ENCODE results near the gene FAM222A.

Gene FAM222A

DNA sequence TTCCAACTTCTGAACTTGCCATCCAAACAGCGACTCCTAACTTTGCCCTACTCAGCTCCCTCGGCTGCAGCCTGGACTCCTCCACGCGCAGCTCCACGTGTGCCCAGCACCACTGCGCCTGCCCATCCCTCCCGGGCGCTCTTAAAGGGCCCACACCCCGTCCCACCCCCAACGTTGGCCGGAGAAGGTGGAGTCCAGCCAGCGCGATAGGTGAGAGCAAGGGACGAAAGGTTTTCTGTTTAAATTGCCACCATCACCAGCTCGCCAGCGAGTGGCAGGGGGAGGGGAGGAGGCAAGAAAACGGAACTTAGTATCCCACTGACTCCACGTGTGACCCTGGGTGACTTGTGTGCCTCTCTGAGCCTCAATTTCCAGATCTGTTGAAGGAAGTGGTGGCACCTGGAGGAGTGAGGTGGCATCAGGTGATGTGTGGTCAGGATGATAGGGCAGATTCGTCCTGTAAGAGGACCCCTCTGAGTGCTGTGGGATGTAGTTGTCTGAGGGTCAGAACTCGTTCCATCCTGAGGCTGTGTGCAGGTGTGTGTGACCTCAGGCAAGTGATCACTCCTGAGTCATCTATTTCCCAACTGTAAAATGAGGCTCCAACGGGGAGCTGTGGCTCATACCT lies 59.9 kb downstream of the FAM222A start:
- Mint-ChIP-seq H3K4me1 (peaks cover 13% of the 10 kb centered on the region), H3K36me3 (no peaks in the 10 kb centered on the region), H3K4me3 (peak overlapping the region; percentile 68), H3K9me3 (no peaks in the 10 kb centered on the region), H3K27ac (no peak overlapping the region), H3K27me3 (no peaks in the 10 kb centered on the region)

DNA sequence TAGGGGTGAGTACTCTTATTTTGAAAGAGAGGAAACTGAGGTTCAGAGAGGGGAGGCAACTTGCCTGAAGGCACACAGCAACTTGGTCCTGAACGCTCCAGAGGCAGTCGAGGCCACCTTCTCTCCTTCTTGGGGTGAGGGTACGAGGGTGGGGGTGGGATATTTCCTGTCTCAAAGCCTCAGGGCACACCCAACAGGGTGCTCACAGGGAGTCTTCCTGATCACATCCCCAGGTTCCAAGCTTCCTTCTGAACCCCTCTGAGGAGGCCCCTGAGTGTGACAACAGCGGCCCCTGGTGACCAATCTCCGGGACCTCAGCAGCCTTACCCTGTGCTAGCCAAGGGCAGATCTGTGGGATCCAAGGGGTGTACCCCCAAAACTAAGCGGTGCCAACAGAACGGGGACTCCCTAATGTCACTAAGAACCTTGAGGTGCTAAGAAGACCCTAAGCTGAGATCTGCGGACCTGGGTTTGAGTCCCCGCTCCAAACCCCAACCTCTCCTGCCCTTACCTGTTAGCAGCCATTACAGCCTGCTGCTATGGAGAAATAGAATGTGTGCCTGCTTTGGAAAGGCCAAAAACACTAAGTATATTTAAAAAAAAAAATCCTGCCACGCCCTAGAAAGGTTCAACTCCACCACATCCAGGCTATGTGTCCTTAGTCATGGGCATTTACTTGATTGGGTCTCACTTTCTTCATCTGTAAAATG lies 61.7 kb downstream of the FAM222A start:
- Mint-ChIP-seq H3K36me3 (no peaks in the 10 kb centered on the region), H3K27ac (no peak overlapping the region), H3K27me3 (no peaks in the 10 kb centered on the region), H3K4me3 (no peak overlapping the region), H3K9me3 (no peaks in the 10 kb centered on the region), H3K4me1 (peaks cover 13% of the 10 kb centered on the region)

DNA sequence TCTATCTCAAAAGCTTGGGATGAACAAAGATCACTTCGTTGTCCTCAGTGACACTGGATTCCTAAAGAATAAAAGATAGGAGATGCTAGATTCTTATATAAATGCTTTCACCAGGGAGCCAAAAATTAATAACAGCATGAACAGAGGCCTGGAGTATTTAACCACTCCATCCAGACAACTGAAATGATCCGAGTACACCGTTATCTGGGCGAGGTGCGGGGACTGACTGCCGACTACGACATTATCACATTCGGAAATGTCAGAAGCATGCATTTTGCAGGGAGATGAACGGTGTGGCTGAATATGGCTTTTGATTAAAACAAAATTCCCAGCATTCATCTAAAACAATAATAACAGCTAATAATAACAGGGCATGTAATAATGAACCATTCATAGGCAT lies 63.0 kb downstream of the FAM222A start:
- Mint-ChIP-seq H3K36me3 (no peaks in the 10 kb centered on the region), H3K4me3 (no peak overlapping the region), H3K4me1 (peaks cover 13% of the 10 kb centered on the region), H3K9me3 (no peaks in the 10 kb centered on the region), H3K27me3 (no peaks in the 10 kb centered on the region), H3K27ac (no peak overlapping the region)

DNA sequence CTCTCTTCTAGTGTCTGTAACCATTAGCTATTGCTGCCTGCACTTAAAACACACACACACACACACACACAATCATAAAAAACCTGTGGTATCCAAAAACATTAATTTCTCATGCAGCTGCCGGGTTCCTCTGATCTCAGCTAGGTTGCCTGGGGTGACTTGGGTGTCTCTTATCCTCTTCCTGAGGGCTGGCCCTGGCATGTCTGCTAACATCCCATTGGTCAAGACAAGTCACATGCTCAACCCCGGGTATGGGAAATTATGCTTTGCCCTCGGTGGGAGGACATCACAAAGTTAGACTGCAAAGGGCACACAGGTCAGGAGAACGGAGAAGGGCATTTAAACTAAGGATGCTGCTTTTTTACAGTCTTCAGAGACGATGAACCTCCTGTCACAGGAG lies 63.9 kb downstream of the FAM222A start:
- H3K4me3 Mint-ChIP-seq, result peak overlapping the region; percentile 39
- no peaks in the 10 kb centered on the region for H3K36me3 Mint-ChIP-seq

DNA sequence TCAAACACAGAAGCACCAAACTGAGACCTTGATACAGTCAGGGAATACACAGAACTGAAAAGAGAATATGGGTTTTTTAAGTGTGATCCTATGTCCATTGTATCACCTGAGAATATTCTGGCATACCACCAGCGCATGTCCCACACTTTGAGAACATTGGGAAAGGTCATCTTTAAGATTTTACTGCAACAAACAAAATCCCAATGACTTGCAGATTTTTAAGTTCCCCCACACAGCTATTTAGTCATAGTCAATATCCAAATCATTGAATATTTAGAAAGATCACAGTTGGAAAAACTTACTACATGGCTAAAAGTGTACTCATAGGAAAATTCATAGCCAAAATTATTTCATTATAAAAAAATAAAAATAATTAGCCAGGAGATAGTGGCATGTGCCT lies 65.1 kb downstream of the FAM222A start:
- Mint-ChIP-seq H3K36me3 (no peaks in the 10 kb centered on the region), H3K4me3 (no peak overlapping the region), H3K27ac (no peak overlapping the region), H3K9me3 (no peaks in the 10 kb centered on the region), H3K27me3 (no peaks in the 10 kb centered on the region), H3K4me1 (peaks cover 6% of the 10 kb centered on the region)

More for the DNA sequence above, 63.9 kb downstream of the FAM222A start:
- no peaks in the 10 kb centered on the region for H3K9me3 Mint-ChIP-seq
- H3K27me3 Mint-ChIP-seq, result no peaks in the 10 kb centered on the region
- H3K4me1 Mint-ChIP-seq, result peaks cover 13% of the 10 kb centered on the region
- no peak overlapping the region for H3K27ac Mint-ChIP-seq

DNA sequence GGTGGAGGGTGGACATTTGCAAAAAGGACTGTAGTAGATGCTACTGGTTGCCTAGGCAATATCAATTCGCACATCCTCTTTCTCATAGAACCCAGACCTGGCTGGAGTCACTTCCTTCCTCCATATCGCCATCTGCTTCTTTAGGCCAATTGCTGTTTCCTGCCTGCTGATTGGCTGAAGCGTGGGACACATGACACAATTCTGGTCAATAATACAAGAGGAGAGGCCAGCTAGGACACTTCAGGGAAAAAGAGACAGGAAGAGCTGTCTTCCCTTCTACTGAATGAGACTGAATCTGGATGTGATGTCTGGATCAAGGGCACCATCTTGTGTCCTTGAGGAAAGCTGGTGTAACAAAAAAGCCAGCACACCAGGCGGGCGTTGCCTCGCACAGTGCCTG lies 65.8 kb downstream of the FAM222A start:
- Mint-ChIP-seq H3K27ac (no peak overlapping the region), H3K27me3 (no peaks in the 10 kb centered on the region), H3K4me1 (peaks cover 6% of the 10 kb centered on the region), H3K4me3 (no peak overlapping the region), H3K36me3 (no peaks in the 10 kb centered on the region), H3K9me3 (no peaks in the 10 kb centered on the region)

DNA sequence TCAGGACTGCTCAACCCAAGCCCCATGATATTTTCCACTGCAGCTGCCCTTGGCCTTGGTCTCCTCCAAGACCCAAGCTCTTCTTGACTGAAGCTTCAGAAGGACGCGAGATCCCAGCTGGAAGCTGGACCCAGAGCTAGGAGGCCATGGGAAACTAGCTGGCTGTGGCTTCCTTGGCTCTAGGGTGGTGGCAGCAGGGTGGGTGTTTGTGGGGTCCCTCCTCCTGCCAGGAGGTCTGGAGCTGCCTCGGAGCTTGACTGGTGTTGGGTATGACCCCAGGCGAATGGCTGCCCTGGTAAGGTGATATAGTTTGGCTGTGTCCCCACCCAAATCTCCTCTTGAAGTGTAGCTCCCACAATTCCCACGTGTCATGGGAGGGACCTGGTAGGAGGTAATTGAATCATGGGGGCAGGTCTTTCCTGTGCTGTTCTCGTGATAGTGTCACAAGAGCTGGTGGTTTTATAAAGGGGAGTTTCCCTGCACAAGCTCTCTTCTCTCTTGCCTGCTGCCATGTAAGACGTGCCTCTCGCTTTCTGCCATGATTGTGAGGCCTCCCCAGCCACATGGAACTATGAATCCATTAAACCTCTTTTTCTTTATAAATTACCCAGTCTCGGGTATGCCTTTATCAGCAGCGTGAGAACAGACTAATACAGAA lies 68.2 kb downstream of the FAM222A start:
- H3K9me3 Mint-ChIP-seq, result no peaks in the 10 kb centered on the region
- H3K27me3 Mint-ChIP-seq, result no peaks in the 10 kb centered on the region
- H3K36me3 Mint-ChIP-seq, result no peaks in the 10 kb centered on the region
- peaks cover 6% of the 10 kb centered on the region for H3K4me1 Mint-ChIP-seq
- H3K4me3 Mint-ChIP-seq, result no peak overlapping the region
- no peak overlapping the region for H3K27ac Mint-ChIP-seq

DNA sequence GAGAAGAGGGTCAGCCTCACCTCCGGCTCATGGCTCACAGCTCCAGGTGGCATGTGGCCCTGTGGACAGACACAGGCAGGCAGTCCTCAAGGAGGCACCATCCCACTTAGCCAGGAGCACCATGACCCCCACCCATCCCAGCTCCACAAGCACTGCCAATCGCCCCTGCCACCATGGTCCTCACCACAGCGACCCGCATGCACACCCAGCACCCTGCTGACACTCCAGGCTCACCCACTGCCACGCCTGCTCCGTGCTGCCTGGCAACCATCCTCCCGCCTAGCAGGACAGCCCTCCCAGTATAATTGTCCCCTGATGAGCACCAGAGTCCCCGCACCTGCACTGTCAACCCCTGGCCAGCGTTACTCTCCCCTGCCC lies 68.7 kb downstream of the FAM222A start:
- Mint-ChIP-seq H3K4me3 (no peak overlapping the region), H3K27ac (no peak overlapping the region), H3K36me3 (no peaks in the 10 kb centered on the region), H3K9me3 (no peaks in the 10 kb centered on the region), H3K27me3 (no peaks in the 10 kb centered on the region), H3K4me1 (peaks cover 5% of the 10 kb centered on the region)

DNA sequence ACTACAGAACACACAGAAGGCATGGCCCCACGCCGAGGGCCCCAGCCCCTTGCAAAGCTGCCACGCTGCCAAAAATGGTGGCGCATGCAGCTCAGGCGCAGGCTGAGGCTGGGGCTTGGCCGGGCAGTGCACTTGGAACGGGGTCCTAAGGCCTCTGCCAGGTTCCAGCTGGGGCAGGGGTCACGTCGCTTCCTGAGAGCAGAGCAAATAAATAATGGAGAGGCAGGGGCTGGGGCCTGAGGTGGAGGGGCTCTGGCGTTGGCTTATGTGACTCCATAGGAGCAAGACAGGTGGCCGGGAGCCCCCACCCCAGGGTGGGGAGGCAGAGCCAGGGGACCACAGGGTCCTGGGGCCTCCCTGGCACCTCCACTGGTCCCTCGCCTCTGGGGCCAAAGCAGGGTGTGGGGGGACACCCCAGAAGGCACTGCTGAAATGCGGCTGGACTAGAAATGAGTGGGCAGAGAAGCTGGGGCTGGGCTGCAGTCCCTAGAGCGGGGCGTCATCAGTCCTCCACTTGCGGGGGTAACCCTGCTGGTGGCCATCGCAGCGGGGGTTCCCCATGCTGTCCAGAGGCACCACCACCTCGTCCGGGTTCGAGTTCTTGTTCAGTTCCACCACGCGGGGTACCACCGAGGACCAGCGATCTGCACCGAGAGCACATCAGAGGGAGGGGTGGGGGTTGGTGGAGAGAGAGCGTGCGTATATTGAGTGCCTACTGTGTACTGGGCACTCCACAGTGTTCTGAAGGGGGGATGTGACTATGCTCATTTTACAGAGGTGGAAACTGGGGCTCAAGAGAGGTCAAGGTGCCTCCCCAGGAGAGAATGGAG lies 69.7 kb downstream of the FAM222A start:
- Mint-ChIP-seq H3K36me3 (no peaks in the 10 kb centered on the region), H3K4me3 (no peak overlapping the region), H3K27me3 (no peaks in the 10 kb centered on the region), H3K27ac (no peak overlapping the region), H3K9me3 (no peaks in the 10 kb centered on the region), H3K4me1 (no peaks in the 10 kb centered on the region)

DNA sequence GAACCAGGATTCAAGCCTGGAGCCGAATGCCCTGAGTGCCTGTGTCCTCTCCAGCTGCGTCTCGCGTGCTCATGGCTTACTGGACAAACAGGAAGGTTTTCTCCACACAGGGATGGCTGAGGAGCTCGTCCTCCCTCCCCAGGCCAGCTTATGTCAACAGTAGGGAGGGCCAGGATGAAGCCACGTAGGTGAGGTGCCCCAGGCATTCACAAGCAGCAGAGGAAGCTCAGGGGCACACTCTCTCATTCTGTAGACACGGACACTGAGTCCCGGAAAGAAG lies 70.3 kb downstream of the FAM222A start:
- H3K27me3 Mint-ChIP-seq, result no peaks in the 10 kb centered on the region
- no peak overlapping the region for H3K27ac Mint-ChIP-seq
- no peaks in the 10 kb centered on the region for H3K4me1 Mint-ChIP-seq
- no peaks in the 10 kb centered on the region for H3K36me3 Mint-ChIP-seq
- no peaks in the 10 kb centered on the region for H3K9me3 Mint-ChIP-seq
- no peak overlapping the region for H3K4me3 Mint-ChIP-seq

DNA sequence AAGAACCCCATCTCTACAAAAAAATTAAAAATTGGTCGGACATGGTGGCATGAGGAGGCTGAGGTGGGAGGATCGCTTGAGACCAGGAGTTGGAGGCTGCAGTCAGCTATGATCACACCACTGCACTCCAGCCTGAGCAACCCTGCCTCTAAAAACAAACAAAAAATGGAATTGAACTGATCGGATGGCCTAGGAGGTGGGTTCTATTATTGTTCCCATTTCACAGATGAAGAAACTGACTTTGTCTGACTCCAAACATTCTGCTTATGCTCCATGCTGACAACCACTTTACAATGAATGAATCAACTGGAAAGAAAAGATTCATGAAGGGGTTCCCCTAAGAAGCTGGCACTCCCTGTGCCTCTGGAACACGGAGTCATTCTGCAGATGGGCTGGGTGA lies 72.2 kb downstream of the FAM222A start:
- no peak overlapping the region for H3K27ac Mint-ChIP-seq
- no peaks in the 10 kb centered on the region for H3K36me3 Mint-ChIP-seq
- H3K4me3 Mint-ChIP-seq, result no peak overlapping the region
- no peaks in the 10 kb centered on the region for H3K4me1 Mint-ChIP-seq
- no peaks in the 10 kb centered on the region for H3K27me3 Mint-ChIP-seq
- H3K9me3 Mint-ChIP-seq, result no peaks in the 10 kb centered on the region

DNA sequence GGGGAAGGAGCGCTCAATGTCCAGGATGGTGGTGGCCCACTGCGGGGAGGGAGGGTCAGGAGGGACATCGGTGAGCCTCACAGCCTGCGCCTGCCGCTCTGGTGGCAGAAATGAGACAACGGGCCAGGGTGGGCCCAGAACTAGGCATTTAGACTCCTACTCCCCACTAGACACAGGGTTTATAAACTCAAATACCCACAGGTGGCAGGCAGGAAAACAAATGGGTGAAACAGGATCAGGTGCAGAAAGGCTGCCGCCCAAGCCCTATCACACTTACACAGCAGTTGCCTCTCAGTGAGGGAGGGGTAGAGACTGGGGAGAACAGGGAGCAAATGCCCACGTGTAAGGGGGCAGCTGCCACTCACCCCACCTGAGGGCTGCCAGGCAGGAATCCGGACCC lies 73.2 kb downstream of the FAM222A start:
- no peak overlapping the region for H3K4me3 Mint-ChIP-seq
- H3K36me3 Mint-ChIP-seq, result no peaks in the 10 kb centered on the region
- H3K9me3 Mint-ChIP-seq, result no peaks in the 10 kb centered on the region
- H3K27ac Mint-ChIP-seq, result no peak overlapping the region
- no peaks in the 10 kb centered on the region for H3K4me1 Mint-ChIP-seq
- H3K27me3 Mint-ChIP-seq, result no peaks in the 10 kb centered on the region

DNA sequence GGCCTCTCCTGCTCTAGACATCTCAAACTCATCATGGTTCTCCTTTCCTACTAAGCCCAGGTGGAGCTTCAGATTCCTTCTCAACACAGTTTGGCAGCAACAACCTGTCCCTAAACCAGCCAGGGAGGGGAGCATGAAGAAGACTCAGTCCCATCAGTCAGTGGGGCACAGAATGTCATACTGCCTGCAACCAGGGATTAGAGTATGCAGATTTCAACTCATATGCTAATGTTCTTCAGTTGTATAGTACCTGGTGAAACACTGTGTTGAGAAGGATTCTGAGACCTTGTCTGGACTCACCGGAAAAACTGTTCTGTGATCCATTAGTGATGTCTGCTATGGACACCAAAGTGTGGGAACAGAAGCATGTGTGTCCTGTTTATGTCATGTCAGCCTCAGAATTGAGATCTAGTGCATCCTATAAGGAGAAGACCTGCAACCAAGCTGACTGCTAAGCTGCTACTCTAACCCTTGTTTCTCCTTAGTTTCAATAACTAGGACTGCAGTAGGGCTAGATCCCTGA lies 76.0 kb downstream of the FAM222A start:
- no peaks in the 10 kb centered on the region for H3K4me1 Mint-ChIP-seq
- H3K9me3 Mint-ChIP-seq, result no peaks in the 10 kb centered on the region
- H3K27ac Mint-ChIP-seq, result no peak overlapping the region
- H3K4me3 Mint-ChIP-seq, result no peak overlapping the region
- no peaks in the 10 kb centered on the region for H3K36me3 Mint-ChIP-seq
- peaks cover 1% of the 10 kb centered on the region for H3K27me3 Mint-ChIP-seq

DNA sequence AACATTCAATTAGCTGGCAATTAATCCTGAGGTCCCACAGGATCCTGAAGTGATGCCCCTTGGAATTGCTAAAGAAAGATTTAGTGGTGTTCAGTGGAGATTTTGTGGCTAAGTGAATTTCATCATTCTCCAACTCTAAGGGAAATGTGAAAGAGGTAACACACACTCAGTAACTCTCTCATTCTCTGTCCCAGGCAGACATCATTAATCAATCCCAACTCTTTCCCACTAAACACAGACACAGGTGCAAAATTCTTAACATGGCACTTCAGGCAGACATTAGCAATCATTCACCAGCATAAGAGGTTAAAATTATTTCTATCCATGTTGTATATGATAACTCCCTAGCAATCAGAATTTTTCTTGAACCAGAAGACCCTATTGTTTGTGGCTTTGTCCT lies 79.4 kb downstream of the FAM222A start:
- Mint-ChIP-seq H3K27me3 (peaks cover 4% of the 10 kb centered on the region), H3K4me3 (no peak overlapping the region), H3K27ac (no peak overlapping the region), H3K36me3 (no peaks in the 10 kb centered on the region), H3K4me1 (no peaks in the 10 kb centered on the region), H3K9me3 (no peaks in the 10 kb centered on the region)

DNA sequence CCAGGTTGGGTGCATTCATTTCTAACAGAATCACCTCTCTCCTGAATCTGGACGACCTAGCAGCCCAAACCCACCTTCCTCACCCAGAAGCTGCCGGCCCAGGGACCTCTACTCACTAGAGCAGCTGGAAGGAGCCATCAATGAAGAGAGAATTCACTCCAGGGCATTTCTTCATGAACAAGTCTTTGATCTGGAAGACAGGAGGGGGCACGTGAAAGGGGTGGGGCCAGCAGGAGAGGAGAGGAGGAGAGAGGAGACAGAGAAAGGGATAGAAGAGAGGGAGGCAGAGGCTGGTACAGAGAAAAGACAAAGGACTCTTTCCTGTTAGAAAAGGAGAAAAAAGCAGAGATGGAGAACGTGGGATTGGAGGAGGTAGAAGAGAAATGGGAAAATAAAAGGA lies 79.8 kb downstream of the FAM222A start:
- Mint-ChIP-seq H3K4me3 (no peak overlapping the region), H3K27ac (no peak overlapping the region), H3K36me3 (no peaks in the 10 kb centered on the region)

More for the DNA sequence above, 79.8 kb downstream of the FAM222A start:
- Mint-ChIP-seq H3K27me3 (peaks cover 4% of the 10 kb centered on the region), H3K9me3 (no peaks in the 10 kb centered on the region), H3K4me1 (no peaks in the 10 kb centered on the region)

All from activated naive CD4-positive, alpha-beta T cell treated with anti-CD3 and anti-CD28 coated beads, Interleukin-2, amount 50 U/mL, for 24 hours (primary cell).